Activated CD8-positive, alpha-beta memory T cell treated with anti-CD3 and anti-CD28 coated beads, Interleukin-2, amount 50 U/mL, for 24 hours (primary cell): ENCODE results near the gene AK3.

ENCODE experiments used
- DNase-seq: peaks from one replicate; pipeline ENCODE4 v3.0.0-alpha.2; 2020; ENCODE audit errors: extremely low read depth

Gene AK3

DNA sequence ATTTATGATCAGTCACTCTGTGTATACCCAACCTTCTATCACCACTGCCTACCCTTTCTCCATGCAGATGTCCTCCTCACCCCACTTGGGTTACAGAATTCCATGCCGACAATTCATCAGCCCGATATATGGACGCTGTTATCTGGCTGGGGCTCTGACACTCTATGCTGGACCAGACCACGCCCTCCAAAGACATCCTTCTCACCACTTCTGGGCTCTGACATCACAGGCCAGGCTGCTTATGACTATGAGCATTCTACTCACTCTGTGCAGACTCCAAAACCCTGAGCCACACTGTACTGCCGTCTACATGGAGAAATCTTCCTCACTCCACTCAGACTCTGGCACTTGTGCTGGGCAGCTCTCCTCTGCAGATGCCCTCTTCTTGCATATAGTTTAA lies 7.6 kb upstream of the AK3 start:
- no peak for DNase-seq

GRCh38 chr9:4746278-4747030 lies 5.5 kb upstream of the AK3 start:
- DNase-seq: no peak

- no peak for DNase-seq
Measured at GRCh38 chr9:4743131-4743875, 2.3 kb upstream of the AK3 start.

- DNase-seq: no peak
Measured at GRCh38 chr9:4742246-4742645, 1.2 kb upstream of the AK3 start.

DNA sequence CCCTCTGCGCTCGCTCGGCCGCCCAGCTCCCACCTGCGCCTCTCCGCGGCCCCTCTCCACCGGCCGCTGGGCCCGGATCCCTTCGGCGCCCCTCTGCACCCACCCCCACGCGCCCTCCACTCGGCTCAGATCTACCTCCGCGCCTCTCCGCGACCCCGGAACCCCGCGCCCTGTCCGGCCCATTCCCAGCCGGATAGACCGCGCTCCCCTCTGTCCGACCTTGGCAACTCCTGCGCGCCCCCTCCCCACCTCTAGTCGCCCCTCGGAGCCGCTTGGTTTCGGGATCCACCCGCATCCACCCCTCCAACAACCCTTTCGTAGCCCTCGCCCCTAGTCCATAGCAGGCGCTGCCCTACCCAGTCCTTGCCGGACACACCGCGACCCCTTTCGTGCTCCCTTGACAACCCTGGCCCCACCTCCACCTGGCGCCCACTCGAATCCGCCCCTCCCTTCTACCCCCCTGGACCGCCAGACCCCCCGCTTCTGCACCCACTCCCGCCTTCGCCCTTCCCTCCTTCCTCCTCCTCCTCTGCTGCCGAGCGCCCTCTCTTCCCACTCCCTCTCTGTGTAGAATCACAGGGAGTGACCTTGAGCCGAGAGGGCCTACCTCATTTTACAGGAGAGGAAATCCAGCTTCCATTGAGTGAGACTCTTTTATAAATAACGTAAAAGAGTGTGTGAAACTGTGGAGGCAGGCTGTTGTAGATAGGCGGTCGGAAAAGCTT lies 525 bp upstream of the AK3 start:
- no peak for DNase-seq

- DNase-seq: no peak
Measured at GRCh38 chr9:4740388-4740637, 689 bp downstream of the AK3 start.

DNA sequence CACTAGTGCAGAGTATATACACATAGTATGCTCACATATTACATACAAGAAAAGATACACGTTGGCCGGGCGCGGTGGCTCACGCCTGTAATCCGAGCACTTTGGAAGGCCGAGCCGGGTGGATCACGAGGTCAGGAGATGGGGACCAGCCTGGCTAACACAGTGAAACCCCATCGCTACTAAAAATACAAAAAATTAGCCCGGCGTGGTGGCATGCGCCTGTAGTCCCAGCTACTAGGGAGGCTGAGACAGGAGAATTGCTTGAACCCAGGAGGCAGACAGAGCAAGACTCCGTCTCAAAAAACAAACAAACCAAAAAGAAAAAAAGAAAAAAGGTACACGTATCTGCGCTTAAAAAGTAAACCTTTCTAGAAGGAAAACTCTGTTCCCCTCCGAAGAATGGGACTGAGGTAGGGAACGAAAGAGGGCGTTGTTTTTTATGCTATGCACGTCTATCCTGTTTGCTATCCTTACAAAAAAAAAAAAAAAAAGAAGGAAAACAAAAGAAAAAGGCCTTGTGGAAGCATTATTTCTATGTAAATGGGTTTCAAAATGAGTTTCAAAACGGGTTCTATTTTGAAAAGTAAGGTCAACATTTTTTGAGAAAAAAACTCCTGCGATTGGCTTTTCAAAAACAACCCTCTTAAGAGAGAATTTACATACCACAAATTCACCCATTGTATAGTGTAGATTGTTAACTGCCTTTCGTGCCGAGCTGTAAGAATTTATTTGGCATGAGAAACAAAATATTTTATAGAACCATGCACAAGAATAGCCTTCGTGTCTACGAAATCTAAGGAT lies 1.2 kb downstream of the AK3 start:
- DNase-seq: no peak

DNA sequence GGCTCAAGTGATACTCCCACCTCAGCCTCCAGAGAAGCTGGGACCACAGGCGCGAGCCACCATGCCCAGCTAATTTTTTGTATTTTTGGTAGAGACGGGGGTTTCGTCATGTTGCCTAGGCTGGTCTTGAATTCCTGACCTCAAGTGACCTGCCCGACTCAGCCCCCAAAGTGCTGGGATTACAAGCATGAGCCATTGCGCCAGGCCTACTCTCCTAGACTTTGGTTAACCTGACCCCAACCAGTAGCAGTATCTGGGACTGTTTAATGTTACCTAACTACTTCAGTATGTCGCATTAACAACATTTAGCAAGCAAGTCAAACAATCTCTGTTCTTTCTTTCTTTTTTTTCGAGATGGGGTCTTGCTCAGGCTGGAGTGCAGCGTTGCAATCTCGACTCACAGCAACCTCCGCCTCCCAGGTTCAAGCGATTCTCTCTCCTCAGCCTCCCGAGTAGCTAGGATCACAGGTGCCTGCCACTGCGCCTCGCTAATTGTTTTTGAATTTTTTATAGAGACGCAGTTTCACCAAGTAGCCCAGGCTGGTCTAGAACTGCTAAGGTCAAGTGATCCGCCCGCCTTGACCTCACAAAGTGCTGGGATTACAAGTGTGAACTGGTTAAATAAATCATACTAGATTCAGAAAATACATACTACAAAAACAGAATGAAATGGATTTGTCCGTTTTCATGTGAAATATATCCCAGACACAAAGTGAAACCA lies 2.0 kb downstream of the AK3 start:
- no peak for DNase-seq

- no peak for DNase-seq
Measured at GRCh38 chr9:4734150-4734549, 6.9 kb downstream of the AK3 start.

GRCh38 chr9:4732890-4733289 lies 8.1 kb downstream of the AK3 start:
- no peak for DNase-seq

DNA sequence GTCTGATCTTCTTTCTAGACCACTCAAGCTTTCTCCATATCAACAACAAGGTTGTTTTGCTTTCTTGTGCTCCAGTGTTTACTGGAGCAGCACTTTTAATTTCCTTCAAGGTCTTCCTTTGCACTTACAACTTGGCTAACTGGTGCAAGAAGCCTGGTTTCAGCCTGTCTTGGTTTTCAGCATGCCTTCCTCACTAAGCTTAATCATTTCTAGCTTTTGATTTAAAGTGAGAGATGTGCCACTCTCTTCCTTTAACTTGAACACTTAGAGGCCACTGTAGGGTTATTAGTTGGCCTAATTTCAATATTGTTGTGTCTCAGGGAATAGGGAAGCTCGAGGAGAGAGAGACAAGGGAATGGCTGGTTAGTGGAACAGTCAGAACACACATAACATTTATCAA lies 13.4 kb downstream of the AK3 start:
- no peak for DNase-seq

- no peak for DNase-seq
Measured at GRCh38 chr9:4725706-4726442, 15.1 kb downstream of the AK3 start.

- no peak for DNase-seq
Measured at GRCh38 chr9:4721736-4722135, 19.3 kb downstream of the AK3 start.

DNA sequence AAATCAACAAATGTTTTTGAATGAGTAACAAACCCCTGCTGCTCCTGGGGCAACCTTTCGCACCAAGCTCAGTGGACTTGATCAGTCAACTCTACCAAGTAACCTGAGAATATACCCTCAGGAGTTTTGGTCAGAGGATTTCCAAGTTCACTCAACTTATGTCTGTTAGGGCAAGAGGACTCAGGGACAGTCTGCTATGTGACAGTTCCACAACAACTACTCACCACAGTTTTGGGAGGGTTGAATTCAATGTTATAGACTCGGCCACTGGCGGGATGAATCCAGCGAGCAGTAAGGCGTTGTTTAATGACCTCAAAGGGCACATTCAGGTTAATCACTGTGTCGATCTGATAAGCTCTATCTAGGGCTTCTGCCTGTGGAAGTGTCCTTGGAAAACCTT lies 22.1 kb downstream of the AK3 start:
- no peak for DNase-seq

DNA sequence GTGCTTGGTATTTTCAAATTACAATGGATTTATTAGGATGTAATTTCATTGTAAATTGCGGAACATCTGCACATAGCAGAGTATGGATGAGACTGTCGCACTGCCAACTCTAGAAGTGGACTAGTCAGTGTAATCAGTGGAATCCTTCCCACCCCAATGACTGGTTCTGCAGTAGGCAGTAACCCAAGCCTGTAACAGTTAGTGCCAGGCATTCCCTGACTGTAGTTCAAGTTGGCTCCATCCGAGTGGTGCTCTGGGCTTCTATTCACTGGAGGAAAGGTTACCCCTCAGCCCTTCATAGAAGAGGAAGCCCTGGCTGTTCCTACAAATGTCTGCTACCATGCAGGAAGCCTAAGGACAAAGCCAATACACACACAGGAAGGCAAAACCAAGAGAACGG lies 23.2 kb downstream of the AK3 start:
- DNase-seq: no peak

DNA sequence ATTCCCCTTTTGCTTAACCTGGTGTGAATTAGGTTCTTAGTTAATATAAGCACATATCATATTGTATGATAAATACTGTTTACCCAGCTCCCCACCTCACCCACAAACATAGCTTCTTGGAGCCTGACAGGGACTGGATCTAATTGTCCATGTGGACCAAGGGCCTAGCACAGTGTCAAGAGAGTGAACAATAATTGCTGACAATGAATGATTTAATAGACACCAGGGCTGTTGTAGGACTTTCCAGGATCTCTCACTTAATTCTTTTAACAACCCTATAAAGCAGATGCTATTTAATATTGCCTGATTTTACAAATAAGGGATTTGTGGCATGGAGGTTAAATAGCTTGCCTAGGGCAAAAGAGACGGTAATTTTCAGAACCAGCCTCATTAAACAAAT lies 24.8 kb downstream of the AK3 start:
- DNase-seq: no peak

GRCh38 chr9:4714266-4715016 lies 26.6 kb downstream of the AK3 start:
- DNase-seq: no peak

DNA sequence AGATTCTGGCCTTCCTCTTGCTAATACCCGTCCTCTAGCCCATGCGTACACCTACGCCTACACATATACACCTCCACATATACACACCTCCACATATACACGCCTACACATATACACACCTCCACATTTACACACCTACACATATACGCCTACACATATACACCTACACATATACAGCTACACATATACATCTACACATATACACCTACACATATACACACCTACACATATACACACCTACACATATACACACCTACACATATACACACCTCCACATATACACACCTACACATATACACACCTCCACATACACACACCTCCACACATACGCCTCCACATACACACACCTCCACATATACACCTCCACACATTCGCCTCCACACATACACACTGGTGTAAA lies 27.2 kb downstream of the AK3 start:
- DNase-seq: no peak

DNA sequence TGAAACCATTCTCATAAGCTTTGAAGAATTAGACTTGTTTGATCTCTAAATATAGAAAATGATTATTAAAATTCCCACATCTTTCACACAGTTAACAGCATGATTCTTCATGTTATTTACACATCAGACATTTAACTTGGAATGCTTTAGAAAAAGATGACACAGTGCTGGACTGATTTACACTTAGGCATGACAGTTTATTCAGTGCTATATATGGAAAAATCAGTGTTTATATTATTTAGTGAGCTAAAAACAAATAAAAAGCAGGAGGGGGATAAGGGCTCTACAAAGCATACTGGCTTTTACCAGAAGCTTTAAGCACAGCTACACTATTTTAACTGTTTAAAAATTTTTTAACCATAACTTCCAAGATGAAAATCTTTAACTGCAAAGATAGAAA lies 31.6 kb downstream of the AK3 start:
- DNase-seq: no peak

DNA sequence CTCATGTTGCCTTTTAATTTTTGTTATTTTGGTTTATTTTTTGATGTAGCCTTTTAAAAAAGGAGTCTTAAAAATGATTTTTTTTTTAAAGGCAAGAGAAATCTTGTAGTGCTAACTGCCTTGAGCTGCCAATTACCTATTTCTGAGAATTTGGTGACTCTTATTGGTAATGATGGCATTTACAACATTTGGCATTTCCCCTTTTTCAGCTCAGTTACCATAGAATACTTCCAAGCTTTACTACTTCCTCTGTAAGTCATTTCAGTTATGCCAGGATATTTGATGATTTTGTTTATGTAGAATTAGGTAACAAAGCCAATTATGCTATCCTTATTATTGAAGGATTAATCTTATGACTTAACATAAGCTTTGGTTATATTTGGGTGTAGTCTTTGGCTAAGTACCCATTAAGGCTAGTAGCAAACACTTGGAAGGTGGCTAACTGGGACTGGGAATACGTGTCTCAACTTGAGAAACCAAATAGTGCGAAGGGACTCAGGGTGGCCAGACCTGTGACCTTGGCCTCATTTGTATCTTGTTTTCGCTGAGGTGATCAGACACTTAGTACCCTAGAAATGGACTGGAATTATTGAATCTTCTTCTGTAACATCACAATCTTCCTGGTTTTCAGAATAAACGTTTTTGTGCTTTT lies 33.9 kb downstream of the AK3 start:
- DNase-seq: no peak
